IPS-15b (cell line): Measurements from ENCODE around the gene FBXL3.
A peak's percentile ranks its signal among the peaks of the same experiment; 100 is the strongest.

Experiments
- H3K27me3 ChIP-seq: one replicate; pipeline ENCODE4 v1.6.1; 2013; ENCODE audit warnings: low read length; ENCODE audit not compliant: control insufficient read depth, insufficient read depth
- H3K36me3 ChIP-seq: one replicate; pipeline ENCODE4 v1.6.1; 2013; ENCODE audit warnings: low read length; ENCODE audit not compliant: control insufficient read depth, insufficient read depth
- H3K4me1 ChIP-seq: one replicate; pipeline ENCODE4 v1.6.1; 2013; ENCODE audit warnings: mild to moderate bottlenecking, low read length; ENCODE audit not compliant: control insufficient read depth, insufficient read depth
- H3K4me3 ChIP-seq: one replicate; pipeline ENCODE4 v1.5.1; 2013; ENCODE audit warnings: low read depth, low read length
- H3K9ac ChIP-seq: one replicate; pipeline ENCODE4 v1.6.1; 2013; ENCODE audit warnings: low read depth, mild to moderate bottlenecking, low read length
- H3K9me3 ChIP-seq: one replicate; pipeline ENCODE4 v1.6.1; 2013; ENCODE audit warnings: mild to moderate bottlenecking, low read length; ENCODE audit not compliant: control insufficient read depth, insufficient read depth

Gene FBXL3

GRCh38 chr13:77042566-77043177 lies 15.7 kb upstream of the FBXL3 start:
- Histone ChIP-seq H3K27me3 (no peaks in the 10 kb centered on the region), H3K9ac (no peak overlapping the region), H3K36me3 (no peaks in the 10 kb centered on the region)

GRCh38 chr13:77040835-77041234 lies 13.9 kb upstream of the FBXL3 start:
- Histone ChIP-seq H3K4me3 (no peak overlapping the region), H3K9me3 (no peaks in the 10 kb centered on the region), H3K4me1 (no peaks in the 10 kb centered on the region), H3K9ac (no peak overlapping the region), H3K27me3 (no peaks in the 10 kb centered on the region), H3K36me3 (no peaks in the 10 kb centered on the region)

More at GRCh38 chr13:77042566-77043177, 15.7 kb upstream of the FBXL3 start:
- no peaks in the 10 kb centered on the region for H3K9me3 ChIP-seq
- no peak overlapping the region for H3K4me3 ChIP-seq
- no peaks in the 10 kb centered on the region for H3K4me1 ChIP-seq

- no peaks in the 10 kb centered on the region for H3K27me3 ChIP-seq
- H3K9ac ChIP-seq: no peak overlapping the region
- H3K36me3 ChIP-seq: no peaks in the 10 kb centered on the region
- H3K9me3 ChIP-seq: no peaks in the 10 kb centered on the region
- H3K4me1 ChIP-seq: no peaks in the 10 kb centered on the region
- H3K4me3 ChIP-seq: no peak overlapping the region
These were observed 13.1 kb upstream of the FBXL3 start for GRCh38 chr13:77040076-77040475.

- no peak overlapping the region for H3K4me3 ChIP-seq
- H3K4me1 ChIP-seq: no peaks in the 10 kb centered on the region
- no peak overlapping the region for H3K9ac ChIP-seq
- H3K27me3 ChIP-seq: no peaks in the 10 kb centered on the region
- H3K36me3 ChIP-seq: no peaks in the 10 kb centered on the region
- no peaks in the 10 kb centered on the region for H3K9me3 ChIP-seq
These were observed 12.0 kb upstream of the FBXL3 start for GRCh38 chr13:77038907-77039480.

GRCh38 chr13:77036279-77036678 lies 9.3 kb upstream of the FBXL3 start:
- no peak overlapping the region for H3K9ac ChIP-seq
- H3K4me1 ChIP-seq: no peaks in the 10 kb centered on the region
- no peak overlapping the region for H3K4me3 ChIP-seq
- no peaks in the 10 kb centered on the region for H3K27me3 ChIP-seq
- no peaks in the 10 kb centered on the region for H3K9me3 ChIP-seq
- H3K36me3 ChIP-seq: no peaks in the 10 kb centered on the region

- Histone ChIP-seq H3K27me3 (no peaks in the 10 kb centered on the region), H3K4me1 (no peaks in the 10 kb centered on the region)
These were observed 7.9 kb upstream of the FBXL3 start for GRCh38 chr13:77034881-77035280.

GRCh38 chr13:77033717-77034302 lies 6.9 kb upstream of the FBXL3 start:
- Histone ChIP-seq H3K36me3 (no peaks in the 10 kb centered on the region), H3K9me3 (no peaks in the 10 kb centered on the region)

More at GRCh38 chr13:77034881-77035280, 7.9 kb upstream of the FBXL3 start:
- Histone ChIP-seq H3K36me3 (no peaks in the 10 kb centered on the region), H3K9ac (no peak overlapping the region), H3K4me3 (no peak overlapping the region), H3K9me3 (no peaks in the 10 kb centered on the region)

GRCh38 chr13:77031656-77032243 lies 4.8 kb upstream of the FBXL3 start:
- no peak overlapping the region for H3K9ac ChIP-seq
- no peaks in the 10 kb centered on the region for H3K27me3 ChIP-seq
- H3K9me3 ChIP-seq: no peaks in the 10 kb centered on the region
- no peak overlapping the region for H3K4me3 ChIP-seq
- H3K36me3 ChIP-seq: no peaks in the 10 kb centered on the region
- peaks cover 6% of the 10 kb centered on the region for H3K4me1 ChIP-seq

More at GRCh38 chr13:77033717-77034302, 6.9 kb upstream of the FBXL3 start:
- no peaks in the 10 kb centered on the region for H3K4me1 ChIP-seq
- H3K4me3 ChIP-seq: no peak overlapping the region
- H3K27me3 ChIP-seq: no peaks in the 10 kb centered on the region
- H3K9ac ChIP-seq: no peak overlapping the region

GRCh38 chr13:77029436-77029835 lies 2.5 kb upstream of the FBXL3 start:
- no peaks in the 10 kb centered on the region for H3K9me3 ChIP-seq
- H3K4me1 ChIP-seq: peaks cover 9% of the 10 kb centered on the region
- no peak overlapping the region for H3K9ac ChIP-seq
- no peaks in the 10 kb centered on the region for H3K36me3 ChIP-seq
- no peaks in the 10 kb centered on the region for H3K27me3 ChIP-seq
- no peak overlapping the region for H3K4me3 ChIP-seq

- Histone ChIP-seq H3K27me3 (no peaks in the 10 kb centered on the region), H3K4me1 (peaks cover 9% of the 10 kb centered on the region), H3K4me3 (peak overlapping the region; percentile 70), H3K9me3 (no peaks in the 10 kb centered on the region), H3K36me3 (no peaks in the 10 kb centered on the region), H3K9ac (no peak overlapping the region)
These were observed 1.2 kb upstream of the FBXL3 start for GRCh38 chr13:77028202-77028601.

- Histone ChIP-seq H3K36me3 (no peaks in the 10 kb centered on the region), H3K4me1 (peaks cover 9% of the 10 kb centered on the region), H3K27me3 (no peaks in the 10 kb centered on the region), H3K9me3 (no peaks in the 10 kb centered on the region), H3K4me3 (peak overlapping the region; percentile 72), H3K9ac (peak overlapping the region; percentile 80)
These were observed 601 bp downstream of the FBXL3 start for GRCh38 chr13:77026255-77026860.
